Measurements from ENCODE around the gene PABPC1L.

- TF ChIP-seq CTCF (IDR thresholded peaks at IDR 0.05) (no peak), POLR2A (IDR thresholded peaks at IDR 0.05) (no peak)
These were observed 55.8 kb downstream of the PABPC1L start for GRCh38 chr20:44965651-44966029.

All from upper lobe of left lung (tissue), 4 donors.